Nephron (organoid): ENCODE data around the gene EPS8L3.
A peak's percentile ranks its signal among the peaks of the same experiment; 100 is the strongest.

ENCODE experiments used
- H3K27ac Mint-ChIP-seq, 3 experiments: 2 replicates each; pipeline ENCODE4 v1.8.0; 2020; ENCODE audit warnings: mixed read lengths in 3 of 3, mild to moderate bottlenecking in 2 of 3, moderate library complexity in 1 of 3
- H3K27me3 Mint-ChIP-seq: 2 replicates; pipeline ENCODE4 v1.8.0; 2021; ENCODE audit warnings: low read depth, mild to moderate bottlenecking, moderate library complexity, mixed read lengths
- H3K36me3 Mint-ChIP-seq: 2 replicates; pipeline ENCODE4 v1.8.0; 2020; ENCODE audit warnings: low read depth, mixed read lengths
- H3K4me1 Mint-ChIP-seq: 2 replicates; pipeline ENCODE4 v1.8.0; 2020; ENCODE audit warnings: mixed read lengths
- H3K4me3 Mint-ChIP-seq, 3 experiments: 2 replicates each; pipeline ENCODE4 v1.8.0; 2020; ENCODE audit warnings: mild to moderate bottlenecking in 3 of 3, mixed read lengths in 3 of 3, moderate library complexity in 2 of 3
- H3K9me3 Mint-ChIP-seq: 2 replicates; pipeline ENCODE4 v1.8.0; 2020; ENCODE audit warnings: mixed read lengths
- CTCF ChIP-seq, 3 experiments: fragments of 200-600 bp; sonication (generic); IDR thresholded peaks; one replicate each; pipeline ENCODE4 v1.5.0; 2021; ENCODE audit warnings: antibody characterized with exemption in 3 of 3; ENCODE audit not compliant: unreplicated experiment in 3 of 3

The EPS8L3 gene

GRCh38 chr1:109777436-109777835 is 13.7 kb upstream of the EPS8L3 start:
- H3K4me1 Mint-ChIP-seq: peaks cover 24% of the 10 kb centered on the region
- no peak overlapping the region for H3K4me3 Mint-ChIP-seq
- peaks cover 2% of the 10 kb centered on the region for H3K9me3 Mint-ChIP-seq
- TF ChIP-seq CTCF (IDR thresholded peaks at IDR 0.05; ENCODE audit: unreplicated experiment in 3 of 3): no peak
- no peaks in the 10 kb centered on the region for H3K27me3 Mint-ChIP-seq
- H3K27ac Mint-ChIP-seq: peak overlapping the region in 1 of 3 experiments; percentile 39
- no peaks in the 10 kb centered on the region for H3K36me3 Mint-ChIP-seq

GRCh38 chr1:109776911-109777310 is 13.2 kb upstream of the EPS8L3 start:
- H3K36me3 Mint-ChIP-seq: no peaks in the 10 kb centered on the region

GRCh38 chr1:109776206-109776835 is 12.6 kb upstream of the EPS8L3 start:
- H3K36me3 Mint-ChIP-seq: no peaks in the 10 kb centered on the region
- no peak overlapping the region for H3K4me3 Mint-ChIP-seq
- H3K27ac Mint-ChIP-seq: peak overlapping the region in 1 of 3 experiments; percentile 43
- peaks cover 2% of the 10 kb centered on the region for H3K9me3 Mint-ChIP-seq
- no peaks in the 10 kb centered on the region for H3K27me3 Mint-ChIP-seq
- TF ChIP-seq CTCF (IDR thresholded peaks at IDR 0.05; ENCODE audit: unreplicated experiment in 3 of 3): no peak
- H3K4me1 Mint-ChIP-seq: peaks cover 17% of the 10 kb centered on the region

More at GRCh38 chr1:109776911-109777310, 13.2 kb upstream of the EPS8L3 start:
- peak overlapping the region in 2 of 3 experiments; percentile 24 to 43 for H3K27ac Mint-ChIP-seq
- peaks cover 19% of the 10 kb centered on the region for H3K4me1 Mint-ChIP-seq
- H3K4me3 Mint-ChIP-seq: no peak overlapping the region
- no peaks in the 10 kb centered on the region for H3K27me3 Mint-ChIP-seq
- H3K9me3 Mint-ChIP-seq: peaks cover 2% of the 10 kb centered on the region
- peak; percentile 94 to 97 (median 97) for TF ChIP-seq CTCF (IDR thresholded peaks at IDR 0.05; ENCODE audit: unreplicated experiment in 3 of 3)

- H3K4me1 Mint-ChIP-seq: peaks cover 22% of the 10 kb centered on the region
- no peak overlapping the region for H3K4me3 Mint-ChIP-seq
- peaks cover 4% of the 10 kb centered on the region for H3K27me3 Mint-ChIP-seq
- H3K27ac Mint-ChIP-seq: peak overlapping the region in 1 of 3 experiments; percentile 12
- no peaks in the 10 kb centered on the region for H3K9me3 Mint-ChIP-seq
- no peaks in the 10 kb centered on the region for H3K36me3 Mint-ChIP-seq
- TF ChIP-seq CTCF (IDR thresholded peaks at IDR 0.05; ENCODE audit: unreplicated experiment in 3 of 3): no peak
Measured at GRCh38 chr1:109775398-109775797, 11.7 kb upstream of the EPS8L3 start.

- Mint-ChIP-seq H3K4me1 (peaks cover 22% of the 10 kb centered on the region), H3K36me3 (no peaks in the 10 kb centered on the region), H3K9me3 (no peaks in the 10 kb centered on the region), H3K27ac (peak overlapping the region; percentile 40 to 82 (median 55)), H3K27me3 (peaks cover 7% of the 10 kb centered on the region), H3K4me3 (no peak overlapping the region)
- peak in 1 of 3 experiments; percentile 11 for TF ChIP-seq CTCF (IDR thresholded peaks at IDR 0.05; ENCODE audit: unreplicated experiment in 3 of 3)
Measured at GRCh38 chr1:109773900-109774485, 10.3 kb upstream of the EPS8L3 start.
